Activated naive CD4-positive, alpha-beta T cell treated with anti-CD3 and anti-CD28 coated beads, Interleukin-2, amount 10 ng/mL, durations not matched to agents 7 days and 5 days (primary cell): Measurements from ENCODE around the gene C20orf144.

Experiments used
- CTCF ChIA-PET: fragments of 350-600 bp; sonication (Branson Sonifier 250); formaldehyde crosslinking; loops from one replicate; lab custom pipeline; 2021; ENCODE audit warnings: antibody characterized with exemption; lab: Charles Lee
- DNase-seq: peaks from one replicate; pipeline ENCODE4 v3.0.0-alpha.2; 2020
- H3K27ac Mint-ChIP-seq: one replicate; pipeline ENCODE4 v1.8.0; 2021; ENCODE audit warnings: mild to moderate bottlenecking, moderate library complexity, mixed read lengths
- H3K27me3 Mint-ChIP-seq: one replicate; pipeline ENCODE4 v1.8.0; 2021; ENCODE audit warnings: mild to moderate bottlenecking, mixed read lengths
- H3K36me3 Mint-ChIP-seq: one replicate; pipeline ENCODE4 v1.8.0; 2021; ENCODE audit warnings: mixed read lengths
- H3K4me1 Mint-ChIP-seq: one replicate; pipeline ENCODE4 v1.8.0; 2021; ENCODE audit warnings: mixed read lengths
- H3K4me3 Mint-ChIP-seq: one replicate; pipeline ENCODE4 v1.8.0; 2021; ENCODE audit warnings: mild to moderate bottlenecking, moderate library complexity, mixed read lengths
- H3K9me3 Mint-ChIP-seq: one replicate; pipeline ENCODE4 v1.8.0; 2021; ENCODE audit warnings: mixed read lengths

C20orf144 gene

DNA sequence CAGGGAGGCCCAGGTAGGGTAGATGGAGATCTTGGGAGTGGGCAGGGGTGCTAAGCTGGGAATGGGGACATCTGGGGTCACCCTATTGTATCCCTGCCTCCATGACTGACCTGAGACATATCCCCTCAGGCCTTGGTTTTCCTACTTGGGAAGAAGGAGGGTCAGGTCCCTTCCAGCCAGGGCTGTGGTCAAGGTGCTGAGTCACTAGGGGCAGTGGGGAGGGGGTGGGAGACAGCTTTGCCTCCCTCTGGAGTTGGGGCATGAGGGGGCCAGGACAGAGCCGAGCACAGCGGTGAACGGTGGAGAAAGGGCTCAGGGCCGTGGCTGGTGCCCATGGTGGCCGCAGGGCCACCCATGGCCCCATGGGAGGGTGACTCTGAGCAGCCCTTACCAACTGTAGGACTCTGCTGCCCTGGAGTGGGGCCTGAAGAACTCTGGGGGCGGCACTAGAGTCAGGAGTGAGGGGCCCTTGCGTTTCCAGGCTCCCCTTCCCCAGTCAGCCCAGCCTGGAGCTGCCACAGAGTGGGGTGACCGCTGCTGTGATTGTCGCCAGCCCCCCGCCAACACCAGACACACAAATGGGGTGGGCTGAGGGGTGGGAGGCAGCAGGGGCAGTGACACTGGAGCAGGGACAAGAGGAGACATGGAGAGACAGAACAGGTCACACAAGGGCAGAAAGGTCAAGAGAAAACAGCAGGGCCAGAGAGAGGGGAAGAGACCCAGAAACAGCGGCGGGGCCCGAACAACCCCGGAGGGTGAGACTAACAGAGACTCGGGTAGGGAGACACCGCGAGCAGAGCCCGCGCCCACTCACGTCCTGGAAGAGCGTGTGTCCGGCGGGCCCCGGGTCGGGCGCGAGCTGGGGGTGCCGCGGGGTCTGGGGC, 11.5 kb downstream of the C20orf144 start:
- CTCF ChIA-PET = interaction anchor here (0.8 to 1.2 kb wide), 2 partner anchors 10 to 12 kb away, joined by 3 read pairs; no protein-coding TSS in a partner anchor
- Mint-ChIP-seq H3K9me3 (no peaks in the 10 kb centered on the region), H3K4me1 (peaks cover 72% of the 10 kb centered on the region), H3K36me3 (peaks cover 64% of the 10 kb centered on the region), H3K4me3 (peak overlapping the region; percentile 90), H3K27me3 (no peaks in the 10 kb centered on the region), H3K27ac (peak overlapping the region; percentile 88)
- DNase-seq = no peak

- Mint-ChIP-seq H3K9me3 (no peaks in the 10 kb centered on the region), H3K4me1 (peaks cover 74% of the 10 kb centered on the region), H3K36me3 (peaks cover 64% of the 10 kb centered on the region), H3K27me3 (no peaks in the 10 kb centered on the region), H3K27ac (peak within 1 kb of the TSS; percentile 88), H3K4me3 (peak within 1 kb of the TSS; percentile 90)
- DNase-seq = peak; percentile 75
- CTCF ChIA-PET = interaction anchor here (0.7 kb wide), 1 partner anchor 13 kb away, joined by 3 read pairs; no protein-coding TSS in a partner anchor
These were observed 12.4 kb downstream of the C20orf144 start, which contains the start of gene NECAB3 for GRCh38 chr20:33674294-33675135. Gene NECAB3 (minus strand): TSS chr20:33674428. CDS start chr20:33674352, 76 bp downstream.

GRCh38 chr20:33675136-33675959, 13.2 kb downstream of the C20orf144 start:
- CTCF ChIA-PET = interaction anchor here (0.7 kb wide), 1 partner anchor 12 kb away, joined by 3 read pairs; no protein-coding TSS in a partner anchor

GRCh38 chr20:33676121-33676520, 14.0 kb downstream of the C20orf144 start:
- CTCF ChIA-PET = no interaction called here
- Mint-ChIP-seq H3K4me1 (peaks cover 84% of the 10 kb centered on the region), H3K36me3 (peaks cover 63% of the 10 kb centered on the region), H3K27me3 (no peaks in the 10 kb centered on the region), H3K4me3 (peak overlapping the region; percentile 28), H3K27ac (peak overlapping the region; percentile 78), H3K9me3 (no peaks in the 10 kb centered on the region)
- no peak for DNase-seq

More at GRCh38 chr20:33675136-33675959, 13.2 kb downstream of the C20orf144 start:
- no peak for DNase-seq
- Mint-ChIP-seq H3K9me3 (no peaks in the 10 kb centered on the region), H3K36me3 (peaks cover 60% of the 10 kb centered on the region), H3K4me1 (peaks cover 77% of the 10 kb centered on the region), H3K27me3 (no peaks in the 10 kb centered on the region), H3K4me3 (peak overlapping the region; percentile 70), H3K27ac (peak overlapping the region; percentile 78)

DNA sequence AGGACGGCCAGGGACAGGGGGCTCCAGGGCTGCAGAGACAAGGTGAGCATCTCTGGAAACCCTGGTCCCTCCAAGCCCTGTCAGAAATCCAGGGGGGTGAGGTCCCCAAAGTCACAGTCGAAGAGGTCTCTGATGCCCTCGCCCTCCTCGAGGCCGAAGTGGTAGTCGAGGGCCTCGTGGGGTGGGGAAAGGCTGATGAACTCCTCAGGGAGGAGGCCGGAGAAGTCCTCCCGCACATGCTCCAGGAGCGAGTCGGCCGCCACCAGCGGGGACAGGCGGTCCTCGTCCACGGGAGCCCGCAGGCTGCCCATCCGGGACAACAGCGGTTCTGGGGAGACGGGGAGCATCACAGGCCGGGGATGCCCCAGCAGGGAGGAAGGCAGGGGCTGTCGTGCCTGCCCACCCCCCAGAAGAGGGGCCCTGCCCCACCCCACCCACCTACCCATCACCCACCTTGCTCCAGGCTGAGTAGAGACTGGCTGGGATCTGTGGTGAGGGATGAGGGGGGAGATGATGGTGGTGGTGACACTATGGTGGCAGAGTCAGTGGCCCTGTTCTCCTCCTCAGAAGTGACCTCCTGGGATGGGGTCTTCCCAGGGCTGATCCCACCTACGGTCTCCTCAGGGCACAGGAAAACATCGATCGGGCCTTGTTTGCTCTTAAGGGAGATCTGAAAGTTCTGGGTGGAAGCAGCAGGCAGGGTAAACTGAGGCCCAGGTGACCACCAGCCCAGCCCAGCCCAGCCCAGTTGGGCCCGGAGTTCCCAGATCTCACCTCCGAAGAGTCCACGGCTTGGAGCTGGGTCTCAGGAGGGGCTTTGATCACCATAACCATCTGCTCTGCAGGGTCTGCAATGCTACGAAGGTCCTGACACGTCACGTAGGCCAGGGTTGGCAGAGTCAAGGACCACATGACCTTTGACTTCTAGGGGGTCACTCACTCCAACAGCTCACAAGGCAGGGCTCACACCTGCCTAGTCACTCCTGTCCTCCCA, 14.8 kb downstream of the C20orf144 start:
- CTCF ChIA-PET = interaction anchor here (5.2 kb wide), 1 partner anchor 9 kb away, joined by 43 read pairs; the partner anchor contains the start of gene ACTL10
- H3K4me3 Mint-ChIP-seq = no peak overlapping the region

DNA sequence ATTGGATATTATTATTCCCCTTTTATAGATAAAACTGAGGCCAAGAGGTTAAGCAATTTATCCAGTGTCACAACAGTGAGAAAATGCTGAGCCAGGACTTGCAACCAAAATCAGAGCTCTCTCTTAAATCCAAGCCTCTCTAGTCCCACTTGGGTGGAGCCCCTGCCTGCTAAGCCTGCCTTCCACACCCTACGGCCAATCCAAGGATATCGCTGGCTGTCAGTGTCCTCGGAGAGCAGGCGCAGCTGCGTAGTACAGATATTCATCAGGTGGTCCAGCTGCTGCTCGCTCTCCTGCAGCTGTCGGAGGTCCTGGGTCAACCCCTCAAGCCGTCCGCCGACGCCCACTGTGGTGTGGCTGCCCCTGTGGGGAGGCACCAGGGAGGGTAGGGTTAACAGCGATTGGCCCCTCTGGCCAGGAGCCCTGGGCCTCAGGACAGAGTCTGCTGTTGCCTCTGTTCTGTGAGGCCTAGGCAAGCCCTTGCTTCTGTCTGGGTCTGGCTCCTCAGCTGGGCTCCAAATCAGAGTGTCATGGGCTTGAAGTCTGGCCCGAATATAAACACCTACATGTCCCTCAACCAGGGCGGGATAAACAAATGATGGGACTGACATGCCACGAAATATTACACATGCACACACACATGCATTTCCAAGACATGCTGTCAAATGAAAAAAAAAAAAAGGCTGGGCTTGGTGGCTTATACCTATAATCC, 16.0 kb downstream of the C20orf144 start:
- Mint-ChIP-seq H3K9me3 (no peaks in the 10 kb centered on the region), H3K4me1 (peaks cover 88% of the 10 kb centered on the region), H3K27ac (peak overlapping the region; percentile 95), H3K4me3 (peak overlapping the region; percentile 47), H3K27me3 (no peaks in the 10 kb centered on the region), H3K36me3 (peaks cover 67% of the 10 kb centered on the region)
- no peak for DNase-seq
- CTCF ChIA-PET = interaction anchor here (1.3 to 5.2 kb wide), 2 partner anchors 10 to 12 kb away, joined by 4 to 43 read pairs; partner anchors contain the start of gene ACTL10

More for the DNA sequence above, 14.8 kb downstream of the C20orf144 start:
- Mint-ChIP-seq H3K36me3 (peaks cover 65% of the 10 kb centered on the region), H3K27ac (peak overlapping the region; percentile 95), H3K27me3 (no peaks in the 10 kb centered on the region), H3K4me1 (peaks cover 88% of the 10 kb centered on the region), H3K9me3 (no peaks in the 10 kb centered on the region)
- no peak for DNase-seq

GRCh38 chr20:33679758-33680485, 17.8 kb downstream of the C20orf144 start:
- H3K27me3 Mint-ChIP-seq = no peaks in the 10 kb centered on the region
- H3K27ac Mint-ChIP-seq = peak overlapping the region; percentile 95
- H3K9me3 Mint-ChIP-seq = no peaks in the 10 kb centered on the region
- H3K4me1 Mint-ChIP-seq = peaks cover 90% of the 10 kb centered on the region
- CTCF ChIA-PET = interaction anchor here (1.2 to 5.2 kb wide), 3 partner anchors 10 to 52 kb away, joined by 4 to 43 read pairs (median 7); partner anchors contain the start of genes ACTL10 and ZNF341
- peak; percentile 68 for DNase-seq
- H3K4me3 Mint-ChIP-seq = peak overlapping the region; percentile 47
- H3K36me3 Mint-ChIP-seq = peaks cover 66% of the 10 kb centered on the region

DNA sequence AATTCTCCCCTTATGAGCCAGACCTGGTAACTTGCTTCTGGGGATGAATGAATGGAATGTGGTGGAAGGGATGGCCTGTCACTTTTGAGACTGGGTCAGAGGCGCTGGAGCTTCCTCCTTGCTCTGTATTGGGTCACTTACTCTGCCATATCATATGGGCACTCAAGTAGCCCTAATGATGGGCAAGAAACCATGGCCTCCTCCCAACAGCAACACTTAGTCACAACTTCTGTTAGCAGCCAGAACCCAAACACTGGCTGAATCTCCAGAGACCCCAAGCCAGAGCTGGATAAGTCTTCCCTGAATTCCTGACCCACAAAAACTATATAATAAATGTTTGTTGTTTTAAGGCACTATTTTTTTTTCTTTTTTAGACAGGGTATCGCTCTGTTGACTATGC, 18.6 kb downstream of the C20orf144 start:
- Mint-ChIP-seq H3K36me3 (peaks cover 63% of the 10 kb centered on the region), H3K9me3 (no peaks in the 10 kb centered on the region), H3K4me1 (peaks cover 88% of the 10 kb centered on the region), H3K27ac (peak overlapping the region; percentile 95), H3K27me3 (no peaks in the 10 kb centered on the region), H3K4me3 (no peak overlapping the region)
- CTCF ChIA-PET = interaction anchor here (1.0 to 5.2 kb wide), 3 partner anchors 10 to 50 kb away, joined by 3 to 43 read pairs (median 3); partner anchors contain the start of gene ACTL10
- no peak for DNase-seq

DNA sequence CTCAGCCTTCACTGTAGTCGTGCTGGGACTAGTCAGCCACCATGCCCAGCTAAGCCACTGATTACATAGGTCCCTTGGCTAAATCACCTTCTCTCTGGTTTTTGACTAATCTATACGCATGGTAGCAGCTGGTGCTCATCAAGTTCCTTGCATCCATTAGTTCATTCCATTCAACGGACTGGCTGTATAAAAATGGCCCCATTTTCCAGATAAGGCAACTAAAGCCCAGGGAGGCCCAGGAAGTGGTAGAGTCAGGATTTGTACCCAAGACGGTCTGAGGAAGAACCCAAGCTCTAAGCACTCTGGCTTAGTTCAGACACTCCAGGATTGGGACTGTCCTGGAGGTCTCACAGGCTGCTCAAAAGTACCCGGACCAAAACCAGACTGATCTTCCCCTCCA, 19.2 kb downstream of the C20orf144 start:
- no peaks in the 10 kb centered on the region for H3K27me3 Mint-ChIP-seq
- CTCF ChIA-PET = interaction anchor here (1.0 to 5.2 kb wide), 3 partner anchors 10 to 50 kb away, joined by 3 to 43 read pairs (median 3); partner anchors contain the start of gene ACTL10
- H3K36me3 Mint-ChIP-seq = peaks cover 57% of the 10 kb centered on the region
- DNase-seq = no peak
- peak overlapping the region; percentile 95 for H3K27ac Mint-ChIP-seq
- peaks cover 82% of the 10 kb centered on the region for H3K4me1 Mint-ChIP-seq
- no peaks in the 10 kb centered on the region for H3K9me3 Mint-ChIP-seq
- H3K4me3 Mint-ChIP-seq = peak overlapping the region; percentile 19

GRCh38 chr20:33681728-33682353, 19.7 kb downstream of the C20orf144 start:
- Mint-ChIP-seq H3K9me3 (no peaks in the 10 kb centered on the region), H3K36me3 (peaks cover 52% of the 10 kb centered on the region), H3K4me3 (peak overlapping the region; percentile 19), H3K4me1 (peaks cover 83% of the 10 kb centered on the region), H3K27me3 (no peaks in the 10 kb centered on the region), H3K27ac (peak overlapping the region; percentile 95)
- peak; percentile 36 for DNase-seq
- CTCF ChIA-PET = interaction anchor here (1.0 to 5.2 kb wide), 3 partner anchors 11 to 49 kb away, joined by 3 to 43 read pairs (median 3); partner anchors contain the start of gene ACTL10
